Activated T-helper 1 cell treated with anti-CD3 and anti-CD28 coated beads, Interleukin-12 subunit alpha, Interleukin-12 subunit beta, Interleukin-2, Interleukin-4 antibody, amounts not matched to agents 30 ng/mL and 10 ng/mL and 1 ng/mL, durations not matched to agents 14 hours and 24 hours and 36 hours (primary cell): ENCODE measurements around the gene HOXA1. TPM values are rescaled to one million over a fixed set of nuclear protein-coding genes. Genes with fewer than 3 reads are reported as not detected.

Source experiments
- DNase-seq: peaks from one replicate; pipeline ENCODE4 v3.0.0; 2021; ENCODE audit warnings: low spot score
- H3K27ac Mint-ChIP-seq: one replicate; pipeline ENCODE4 v1.8.0; 2021; ENCODE audit warnings: mild to moderate bottlenecking, mixed read lengths
- H3K27me3 Mint-ChIP-seq: one replicate; pipeline ENCODE4 v1.8.0; 2022; ENCODE audit warnings: mild to moderate bottlenecking, moderate library complexity, mixed read lengths; ENCODE audit not compliant: insufficient read depth
- H3K36me3 Mint-ChIP-seq: one replicate; pipeline ENCODE4 v1.8.0; 2021; ENCODE audit warnings: low read depth, mixed read lengths
- H3K4me1 Mint-ChIP-seq: one replicate; pipeline ENCODE4 v1.8.0; 2021; ENCODE audit warnings: low read depth, mixed read lengths
- H3K4me3 Mint-ChIP-seq: one replicate; pipeline ENCODE4 v1.8.0; 2021; ENCODE audit warnings: mild to moderate bottlenecking, moderate library complexity, mixed read lengths
- H3K9me3 Mint-ChIP-seq: one replicate; pipeline ENCODE4 v1.8.0; 2021; ENCODE audit warnings: mixed read lengths
- intact Hi-C: fragments of 100-400 bp; cut with micrococcal nuclease; formaldehyde crosslinking; loops from one replicate; pipeline ENCODE4 v1.15.1; 2024
- total RNA-seq: library from RNA; stranded (reverse); gene quantifications from 2 replicates; pipeline ENCODE4 v1.2.3, GENCODE V29; 2022

The HOXA1 gene
- total RNA-seq, 1 donor from 2014 or later: 0.16 TPM

DNA sequence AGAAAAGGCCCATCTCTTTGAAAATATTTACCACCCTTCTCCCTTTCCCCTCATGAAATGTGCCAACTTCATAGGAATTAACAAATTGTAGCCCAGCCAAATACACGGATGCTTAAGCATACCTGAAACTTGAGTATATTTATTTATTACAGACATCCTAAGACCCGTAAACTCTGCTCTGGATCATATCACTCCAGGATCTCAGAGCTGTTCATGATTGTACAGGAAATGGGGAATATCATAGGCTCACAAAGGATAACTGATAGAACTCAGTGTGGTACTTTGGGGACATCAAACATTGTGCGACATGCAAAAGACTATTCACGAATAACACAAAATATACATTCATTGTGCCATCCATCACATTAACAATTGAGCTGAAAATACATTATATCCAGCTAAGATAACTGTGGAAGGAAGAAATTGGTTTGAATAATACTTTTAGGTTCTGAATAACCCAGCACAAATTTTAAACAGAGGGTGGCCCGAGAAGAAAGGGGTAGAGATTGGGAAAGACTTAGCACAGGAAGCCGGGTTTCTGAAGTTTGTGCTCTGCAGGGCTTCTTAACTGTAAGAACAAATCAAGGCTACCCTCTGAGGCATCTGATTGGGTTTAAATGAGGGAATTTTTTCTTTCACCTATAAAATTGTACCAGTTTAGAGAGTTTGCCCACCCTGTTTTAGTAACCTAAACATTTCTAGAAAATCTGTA, 2.5 kb downstream of the HOXA1 start:
- DNase-seq: no peak
- Mint-ChIP-seq H3K4me1 (peaks cover 18% of the 10 kb centered on the region), H3K4me3 (no peak overlapping the region), H3K27me3 (peaks cover 77% of the 10 kb centered on the region), H3K9me3 (no peaks in the 10 kb centered on the region), H3K36me3 (no peaks in the 10 kb centered on the region), H3K27ac (no peak overlapping the region)
- intact Hi-C loops: no loop called here

DNA sequence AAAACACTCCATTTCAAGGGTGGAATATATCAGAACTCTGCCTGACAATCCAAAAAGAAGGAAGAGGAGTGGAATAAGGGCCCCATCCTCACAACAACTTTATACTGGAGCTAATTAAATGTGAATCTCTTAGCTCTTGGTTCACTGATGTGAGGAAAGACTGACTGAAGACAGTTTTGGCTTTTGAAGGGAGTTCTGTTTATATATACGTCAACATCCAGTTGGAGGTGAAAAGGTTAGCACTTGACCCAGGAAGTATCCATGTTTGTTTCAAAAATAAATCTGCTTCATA, 3.0 kb downstream of the HOXA1 start:
- no peak overlapping the region for H3K4me3 Mint-ChIP-seq
- no peaks in the 10 kb centered on the region for H3K9me3 Mint-ChIP-seq
- H3K36me3 Mint-ChIP-seq: no peaks in the 10 kb centered on the region
- peaks cover 18% of the 10 kb centered on the region for H3K4me1 Mint-ChIP-seq
- H3K27me3 Mint-ChIP-seq: peaks cover 77% of the 10 kb centered on the region
- H3K27ac Mint-ChIP-seq: no peak overlapping the region
- DNase-seq: no peak
- intact Hi-C loops: no loop called here

DNA sequence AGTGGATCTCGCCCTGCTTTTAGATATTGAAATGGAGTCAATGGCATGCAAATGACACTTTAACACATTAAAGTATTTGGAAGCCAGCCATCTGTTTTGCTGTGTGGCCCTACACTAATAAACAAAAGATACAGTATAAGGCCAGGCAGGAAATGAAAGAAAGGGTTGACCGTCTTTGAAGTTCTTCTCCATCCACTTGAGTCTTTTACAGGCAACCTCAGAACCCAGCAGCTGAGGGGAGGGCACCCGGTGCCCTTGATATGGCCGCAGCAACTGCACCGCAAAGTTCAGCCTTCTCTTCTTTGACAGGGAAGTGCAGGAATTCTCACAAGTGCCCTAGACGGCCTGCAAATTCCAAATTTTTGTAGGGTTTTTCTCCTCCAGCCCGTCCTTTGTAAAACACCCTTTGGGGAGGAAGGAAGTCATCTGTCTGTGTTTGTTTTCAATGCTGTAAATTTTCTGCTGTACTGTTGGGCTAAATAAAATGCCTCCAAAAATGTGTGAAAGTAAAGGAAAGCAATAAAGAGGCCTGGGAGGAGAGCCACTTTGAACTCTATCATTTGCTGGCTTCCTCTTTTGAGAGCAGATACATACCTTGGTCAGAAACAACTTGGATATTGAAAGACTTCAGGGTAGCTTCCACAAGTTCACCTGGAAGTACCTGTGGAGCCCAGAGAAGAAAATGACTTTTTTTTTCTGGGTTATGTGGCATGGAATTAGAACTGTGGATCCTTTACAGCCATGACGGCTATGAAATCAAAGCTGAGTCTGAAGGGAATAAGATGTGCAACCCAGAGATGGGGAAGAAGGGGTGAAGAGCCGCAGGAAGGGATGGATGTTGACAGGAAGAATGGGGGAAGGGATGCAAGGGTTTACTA, 3.6 kb downstream of the HOXA1 start:
- Mint-ChIP-seq H3K4me3 (no peak overlapping the region), H3K27ac (no peak overlapping the region), H3K27me3 (peaks cover 78% of the 10 kb centered on the region), H3K9me3 (no peaks in the 10 kb centered on the region), H3K4me1 (peaks cover 15% of the 10 kb centered on the region), H3K36me3 (no peaks in the 10 kb centered on the region)
- intact Hi-C loops: no loop called here
- no peak for DNase-seq

DNA sequence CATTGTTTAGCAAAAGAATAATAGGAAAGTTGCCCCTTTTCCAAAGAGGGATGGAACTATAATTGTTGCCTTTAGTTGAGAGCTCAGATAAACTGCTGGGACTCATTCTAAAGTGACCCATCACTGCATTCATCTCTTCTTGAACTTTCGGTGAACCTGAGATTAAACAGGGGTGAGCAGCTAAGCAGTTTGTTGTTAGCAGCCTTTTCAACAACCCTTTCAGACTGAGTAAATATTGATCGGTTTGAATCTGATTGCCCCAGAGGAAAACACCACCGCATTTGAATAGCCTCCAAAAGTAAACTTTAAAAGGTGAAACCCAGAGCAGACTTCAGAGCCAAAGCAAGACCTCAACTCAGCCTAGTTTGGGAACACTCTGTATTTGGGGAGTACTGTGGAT, 4.7 kb downstream of the HOXA1 start:
- H3K27me3 Mint-ChIP-seq: peaks cover 79% of the 10 kb centered on the region
- H3K27ac Mint-ChIP-seq: no peak overlapping the region
- intact Hi-C loops: no loop called here
- no peaks in the 10 kb centered on the region for H3K9me3 Mint-ChIP-seq
- H3K36me3 Mint-ChIP-seq: no peaks in the 10 kb centered on the region
- no peak overlapping the region for H3K4me3 Mint-ChIP-seq
- peaks cover 13% of the 10 kb centered on the region for H3K4me1 Mint-ChIP-seq
- DNase-seq: no peak

DNA sequence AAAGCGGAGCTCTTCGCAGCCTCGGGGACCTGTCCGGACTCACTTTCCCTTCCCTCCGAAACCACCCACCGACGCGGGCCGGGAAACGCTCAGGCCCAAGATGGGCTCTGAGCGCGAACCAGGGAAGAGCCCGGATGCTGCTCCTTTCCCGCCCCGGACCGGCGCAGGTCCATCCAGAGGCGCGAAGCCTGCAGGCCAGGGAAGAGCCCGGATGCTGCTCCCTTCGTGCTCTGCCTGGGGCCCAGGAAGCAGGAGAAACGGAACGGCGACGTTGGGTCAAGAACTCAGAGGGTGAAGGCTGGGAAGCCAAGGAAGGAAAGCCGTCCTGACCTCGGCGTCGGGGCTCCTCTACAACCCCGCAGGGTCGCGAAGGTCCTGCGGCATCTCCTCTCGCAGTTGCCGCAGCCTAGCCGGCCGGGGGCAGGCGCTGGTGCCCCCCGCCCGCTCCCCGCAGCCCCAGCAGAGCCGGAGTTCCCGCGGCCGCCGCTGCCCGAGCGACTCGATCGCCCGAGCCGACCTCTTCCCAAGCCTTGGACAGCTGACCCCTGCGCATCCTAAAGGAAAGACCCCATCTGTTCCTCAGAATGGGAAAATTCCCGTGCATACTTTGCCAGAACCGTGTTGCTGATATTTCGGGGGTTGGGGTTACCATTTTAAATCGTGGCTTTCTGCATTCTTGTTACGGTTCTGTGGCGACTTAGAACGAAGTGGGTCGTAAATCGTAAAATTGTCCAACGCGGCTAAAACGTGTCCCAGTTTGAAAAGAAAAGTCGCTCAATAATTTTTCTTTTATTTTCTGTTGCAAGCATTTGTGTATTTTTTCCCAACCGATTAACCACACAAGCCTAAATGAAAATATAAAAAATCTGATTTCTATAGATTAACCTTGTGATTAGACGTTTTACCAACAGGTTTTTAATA, 7.5 kb downstream of the HOXA1 start:
- no peak for DNase-seq
- Mint-ChIP-seq H3K27ac (no peak overlapping the region), H3K27me3 (peaks cover 63% of the 10 kb centered on the region), H3K36me3 (no peaks in the 10 kb centered on the region), H3K4me3 (no peak overlapping the region), H3K4me1 (no peaks in the 10 kb centered on the region), H3K9me3 (no peaks in the 10 kb centered on the region)
- intact Hi-C loops: no loop called here

DNA sequence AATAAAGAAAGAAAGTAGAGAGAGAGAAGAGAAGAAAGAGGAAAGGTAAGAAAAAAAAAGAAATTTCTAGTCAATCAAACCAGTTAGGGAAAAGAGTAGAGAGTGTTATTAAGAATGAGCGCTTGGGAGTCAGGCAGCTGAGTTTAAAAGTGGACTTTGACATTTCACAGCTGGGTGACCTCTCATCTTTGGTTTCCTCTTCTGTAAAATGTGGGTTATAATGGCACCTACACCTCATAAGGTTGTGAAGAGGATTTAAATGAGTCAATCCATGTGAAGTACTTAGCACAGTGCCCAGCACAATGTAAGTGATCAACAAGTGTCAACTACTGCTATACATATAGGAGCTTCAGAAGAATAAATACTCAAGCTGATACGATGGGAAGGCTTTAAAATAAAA, 12.2 kb downstream of the HOXA1 start:
- Mint-ChIP-seq H3K4me1 (peaks cover 7% of the 10 kb centered on the region), H3K4me3 (no peak overlapping the region), H3K27me3 (peaks cover 26% of the 10 kb centered on the region), H3K27ac (no peak overlapping the region), H3K9me3 (no peaks in the 10 kb centered on the region), H3K36me3 (no peaks in the 10 kb centered on the region)
- DNase-seq: no peak
- intact Hi-C loops: no loop called here

- Mint-ChIP-seq H3K9me3 (no peaks in the 10 kb centered on the region), H3K27ac (no peak overlapping the region), H3K4me3 (no peak overlapping the region), H3K4me1 (peaks cover 7% of the 10 kb centered on the region), H3K36me3 (no peaks in the 10 kb centered on the region), H3K27me3 (peaks cover 14% of the 10 kb centered on the region)
- no peak for DNase-seq
- intact Hi-C loops: no loop called here
Measured at GRCh38 chr7:27082171-27082570, 13.6 kb downstream of the HOXA1 start.

DNA sequence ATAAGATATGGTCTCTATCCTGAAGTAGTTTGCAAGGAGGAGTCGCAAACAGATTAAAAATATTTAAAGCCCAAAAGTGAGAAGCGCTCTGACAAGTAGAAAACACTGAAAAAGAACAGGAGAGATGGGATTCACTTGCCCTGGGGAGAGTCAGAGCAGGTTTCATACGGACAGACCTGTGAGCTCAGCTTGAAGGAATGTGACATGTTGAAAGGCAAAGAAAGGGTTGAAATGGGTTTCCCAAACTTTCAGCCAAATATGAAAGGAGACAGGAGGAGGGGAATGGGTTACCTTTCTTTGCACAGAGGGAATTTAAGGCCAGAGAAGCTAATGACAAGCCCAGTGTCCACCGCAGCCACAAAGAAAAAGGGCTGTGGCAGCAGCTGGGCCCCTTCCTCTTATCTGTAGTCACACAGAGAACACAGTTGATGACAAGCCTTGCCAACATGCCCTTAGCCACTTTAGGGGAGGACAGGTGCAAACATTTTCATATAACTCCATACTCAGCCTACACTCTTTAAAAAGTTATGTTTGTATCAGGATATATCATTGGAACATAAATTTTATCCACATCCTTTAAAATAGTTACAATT, 14.9 kb downstream of the HOXA1 start:
- Mint-ChIP-seq H3K4me1 (peaks cover 7% of the 10 kb centered on the region), H3K27ac (no peak overlapping the region), H3K4me3 (no peak overlapping the region), H3K9me3 (no peaks in the 10 kb centered on the region), H3K27me3 (peaks cover 8% of the 10 kb centered on the region), H3K36me3 (no peaks in the 10 kb centered on the region)
- intact Hi-C loops: no loop called here
- no peak for DNase-seq

DNA sequence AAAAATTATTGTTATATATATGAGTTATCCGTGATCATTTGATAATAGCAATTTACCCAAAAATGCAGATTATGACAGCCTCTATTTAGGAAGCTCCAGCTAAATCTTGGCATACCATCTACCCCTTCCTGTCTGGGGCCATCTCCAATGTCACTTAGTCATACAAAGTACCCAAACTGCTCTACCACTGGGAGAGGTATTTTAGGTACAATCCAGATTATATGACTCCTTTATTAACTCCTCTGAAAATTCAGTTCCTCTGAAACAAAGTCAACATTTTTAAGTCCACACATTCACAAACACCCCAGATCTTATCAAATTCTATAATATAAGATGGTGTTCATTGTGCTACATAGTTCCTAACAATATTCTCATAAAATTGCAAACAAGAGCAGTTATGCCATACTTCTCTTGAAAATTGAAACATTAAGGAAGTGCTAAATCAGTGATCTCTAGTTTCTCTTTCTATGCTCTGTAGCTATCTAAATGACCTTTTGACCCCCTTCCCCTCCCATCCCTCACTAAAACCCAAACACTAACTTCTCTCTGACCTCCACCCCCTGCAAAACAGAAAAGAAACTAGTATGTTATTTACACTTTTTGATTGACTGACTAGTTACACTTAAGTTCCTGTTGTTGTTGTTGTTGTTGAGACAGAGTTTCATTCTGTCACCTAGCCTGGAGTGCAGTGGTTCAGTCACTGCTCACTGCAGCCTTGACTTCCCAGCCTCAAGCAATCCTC, 16.4 kb downstream of the HOXA1 start:
- peaks cover 7% of the 10 kb centered on the region for H3K4me1 Mint-ChIP-seq
- no peak for DNase-seq
- no peak overlapping the region for H3K4me3 Mint-ChIP-seq
- no peak overlapping the region for H3K27ac Mint-ChIP-seq
- intact Hi-C loops: no loop called here
- peaks cover 3% of the 10 kb centered on the region for H3K27me3 Mint-ChIP-seq
- no peaks in the 10 kb centered on the region for H3K9me3 Mint-ChIP-seq
- H3K36me3 Mint-ChIP-seq: no peaks in the 10 kb centered on the region

DNA sequence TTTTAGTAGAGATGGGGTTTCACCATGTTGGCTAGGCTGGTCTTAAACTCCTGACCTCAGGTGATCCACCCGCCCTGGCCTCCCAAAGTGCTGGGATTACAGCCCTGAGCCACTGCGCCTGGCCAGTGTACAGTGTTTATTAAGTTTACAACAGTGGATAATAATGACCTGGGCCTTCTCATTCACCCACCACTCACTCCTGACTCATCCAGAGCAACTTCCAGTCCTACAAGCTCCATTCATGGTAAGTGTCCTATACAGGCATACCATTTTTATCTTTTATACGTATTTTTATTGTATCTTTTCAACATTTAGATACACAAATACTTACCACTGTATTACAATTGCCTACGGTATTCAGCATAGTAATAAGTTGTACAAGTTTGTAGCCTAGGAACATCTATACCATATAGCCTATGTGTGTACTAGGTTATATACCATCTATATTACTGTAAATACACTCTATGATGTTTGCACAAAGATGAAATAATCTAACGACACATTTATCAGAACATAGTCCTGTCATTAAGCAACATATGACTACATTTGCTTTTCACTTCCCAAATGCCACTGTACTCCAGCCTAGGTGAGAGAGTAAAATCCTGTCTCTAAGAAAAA, 17.1 kb downstream of the HOXA1 start:
- no peak for DNase-seq
- no peak overlapping the region for H3K27ac Mint-ChIP-seq
- peaks cover 3% of the 10 kb centered on the region for H3K27me3 Mint-ChIP-seq
- no peak overlapping the region for H3K4me3 Mint-ChIP-seq
- H3K4me1 Mint-ChIP-seq: peaks cover 7% of the 10 kb centered on the region
- no peaks in the 10 kb centered on the region for H3K36me3 Mint-ChIP-seq
- no peaks in the 10 kb centered on the region for H3K9me3 Mint-ChIP-seq
- intact Hi-C loops: no loop called here

DNA sequence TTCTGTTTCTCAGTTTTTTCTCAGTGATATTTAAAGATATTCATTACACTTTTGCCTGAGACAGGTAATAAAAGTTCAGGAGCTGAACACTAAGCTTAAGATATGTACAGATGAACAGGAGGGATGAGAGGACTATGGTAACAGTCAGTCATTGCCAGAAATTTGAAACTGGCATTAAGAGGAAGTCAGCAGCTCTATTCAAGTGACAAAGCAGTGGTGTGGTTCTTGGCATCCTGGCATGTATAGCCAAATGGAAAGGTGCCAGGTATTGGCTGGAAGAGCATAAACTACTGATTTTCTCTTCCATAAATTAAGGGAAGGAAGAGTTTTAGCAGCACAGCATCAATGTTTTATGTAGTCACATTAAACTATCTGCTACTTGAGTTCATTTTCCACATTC, 22.7 kb downstream of the HOXA1 start:
- Mint-ChIP-seq H3K27me3 (no peaks in the 10 kb centered on the region), H3K36me3 (no peaks in the 10 kb centered on the region), H3K4me3 (no peak overlapping the region), H3K4me1 (no peaks in the 10 kb centered on the region), H3K27ac (no peak overlapping the region), H3K9me3 (no peaks in the 10 kb centered on the region)
- DNase-seq: no peak
- intact Hi-C loops: no loop called here
